GM12873 (cell line): Measurements from ENCODE around the gene ASTN2.

Experiments used
- CTCF ChIP-seq: IDR thresholded peaks from 2 replicates; pipeline ENCODE4 v1.5.1; 2012; ENCODE audit warnings: low read depth, mild to moderate bottlenecking, moderate library complexity, low read length, control low read depth; ENCODE audit not compliant: insufficient read depth; ENCODE audit errors: missing control alignments

ASTN2 gene

GRCh38 chr9:117392992-117393391 lies 21.9 kb downstream of the ASTN2 start:
- TF ChIP-seq CTCF: no peak

- no peak for TF ChIP-seq CTCF
Measured at GRCh38 chr9:117387422-117387821, 27.4 kb downstream of the ASTN2 start.

DNA sequence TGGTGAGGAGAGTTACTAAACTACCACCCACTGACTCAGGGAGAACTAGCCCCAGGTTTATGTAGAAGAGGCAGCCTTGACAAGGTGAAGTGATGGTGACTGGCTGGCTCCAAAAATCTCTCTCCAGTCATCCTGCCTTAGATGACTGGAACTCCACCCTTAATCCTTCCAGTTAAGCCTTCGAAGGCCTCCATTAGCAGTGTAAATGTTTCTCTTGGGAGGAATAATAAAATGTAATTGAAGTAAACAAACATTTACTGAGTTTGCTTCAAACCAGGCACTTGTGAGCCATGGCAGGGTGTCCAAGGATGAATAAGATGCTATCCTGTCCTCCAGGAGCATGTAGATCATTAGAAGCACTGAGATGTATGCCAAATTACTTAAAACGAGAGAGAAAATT lies 35.5 kb downstream of the ASTN2 start:
- TF ChIP-seq CTCF: no peak

DNA sequence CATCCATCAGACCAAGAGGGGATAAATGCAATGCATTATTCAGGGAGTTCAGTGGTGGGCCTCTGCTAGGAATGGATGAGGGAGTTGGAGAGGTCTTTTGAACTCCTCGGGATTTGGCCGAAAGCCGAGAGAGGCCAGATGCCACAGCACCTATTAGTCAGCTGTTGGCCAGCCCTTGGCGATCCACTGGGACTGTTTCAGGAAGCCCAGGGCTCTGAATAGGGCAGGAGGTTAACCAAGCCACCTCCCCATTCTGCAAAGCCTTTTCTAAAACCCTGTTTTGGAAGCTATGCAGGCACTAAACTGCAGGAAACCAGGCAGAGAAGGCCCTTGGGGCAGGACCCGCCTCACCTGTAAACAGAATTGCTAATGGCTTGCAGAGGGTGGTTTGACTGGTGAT lies 37.8 kb downstream of the ASTN2 start:
- no peak for TF ChIP-seq CTCF

GRCh38 chr9:117375956-117376355 lies 38.9 kb downstream of the ASTN2 start:
- no peak for TF ChIP-seq CTCF

- TF ChIP-seq CTCF: no peak
Measured at GRCh38 chr9:117374076-117374725, 40.7 kb downstream of the ASTN2 start.

DNA sequence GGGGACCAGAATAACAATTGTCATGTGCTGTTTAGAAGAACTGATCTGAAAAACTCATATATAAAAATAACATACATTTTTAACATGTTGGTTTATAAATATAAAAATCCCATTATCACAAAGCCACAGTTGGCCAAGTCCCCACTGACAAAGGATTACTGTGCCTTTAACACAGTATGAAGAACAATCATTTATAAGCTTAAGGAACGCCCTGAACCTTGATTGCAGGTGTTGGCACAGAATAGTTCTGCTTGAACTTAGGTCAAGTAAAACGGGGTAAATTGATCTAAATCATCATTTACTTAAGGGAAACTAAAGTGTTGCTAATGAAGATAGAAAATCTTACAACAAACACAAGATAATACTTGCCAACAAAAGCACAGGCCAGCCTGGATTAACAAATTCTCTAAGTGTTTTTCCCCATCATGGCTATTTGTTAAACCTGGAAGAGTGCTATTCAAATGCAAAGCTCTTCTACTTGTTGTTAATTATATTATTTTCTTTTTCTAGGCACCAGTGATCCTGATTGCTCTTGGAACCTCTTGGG lies 46.1 kb downstream of the ASTN2 start:
- no peak for TF ChIP-seq CTCF
